ENCODE data around the gene AREG. TPM values are rescaled to one million over a fixed set of nuclear protein-coding genes. Genes with fewer than 3 reads are reported as not detected.
A peak's percentile ranks its signal among the peaks of the same experiment; 100 is the strongest.

Gene AREG
- total RNA-seq, 4 donors from 2014 or later, result 0.26 to 0.28 TPM; not detected in 2

GRCh38 chr4:74423104-74423503, 21.8 kb upstream of the AREG start:
- H3K9me3 ChIP-seq, result no peaks in the 10 kb centered on the region
- H3K27me3 ChIP-seq, result no peaks in the 10 kb centered on the region
- no peak for TF ChIP-seq POLR2A (IDR thresholded peaks at IDR 0.05)
- TF ChIP-seq, protein P1, sequence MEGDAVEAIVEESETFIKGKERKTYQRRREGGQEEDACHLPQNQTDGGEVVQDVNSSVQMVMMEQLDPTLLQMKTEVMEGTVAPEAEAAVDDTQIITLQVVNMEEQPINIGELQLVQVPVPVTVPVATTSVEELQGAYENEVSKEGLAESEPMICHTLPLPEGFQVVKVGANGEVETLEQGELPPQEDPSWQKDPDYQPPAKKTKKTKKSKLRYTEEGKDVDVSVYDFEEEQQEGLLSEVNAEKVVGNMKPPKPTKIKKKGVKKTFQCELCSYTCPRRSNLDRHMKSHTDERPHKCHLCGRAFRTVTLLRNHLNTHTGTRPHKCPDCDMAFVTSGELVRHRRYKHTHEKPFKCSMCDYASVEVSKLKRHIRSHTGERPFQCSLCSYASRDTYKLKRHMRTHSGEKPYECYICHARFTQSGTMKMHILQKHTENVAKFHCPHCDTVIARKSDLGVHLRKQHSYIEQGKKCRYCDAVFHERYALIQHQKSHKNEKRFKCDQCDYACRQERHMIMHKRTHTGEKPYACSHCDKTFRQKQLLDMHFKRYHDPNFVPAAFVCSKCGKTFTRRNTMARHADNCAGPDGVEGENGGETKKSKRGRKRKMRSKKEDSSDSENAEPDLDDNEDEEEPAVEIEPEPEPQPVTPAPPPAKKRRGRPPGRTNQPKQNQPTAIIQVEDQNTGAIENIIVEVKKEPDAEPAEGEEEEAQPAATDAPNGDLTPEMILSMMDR (IDR thresholded peaks at IDR 0.05), result no peak
- intact Hi-C loops (cut with DNase I; ENCODE audit: low total_unique reads), result no loop called here
- H3K4me3 ChIP-seq, result no peak overlapping the region
- DNase-seq, result no peak
- peak overlapping the region in 1 of 2 donors; percentile 68 for H3K27ac ChIP-seq
- no peaks in the 10 kb centered on the region for H3K4me1 ChIP-seq
- no peaks in the 10 kb centered on the region for H3K36me3 ChIP-seq

DNA sequence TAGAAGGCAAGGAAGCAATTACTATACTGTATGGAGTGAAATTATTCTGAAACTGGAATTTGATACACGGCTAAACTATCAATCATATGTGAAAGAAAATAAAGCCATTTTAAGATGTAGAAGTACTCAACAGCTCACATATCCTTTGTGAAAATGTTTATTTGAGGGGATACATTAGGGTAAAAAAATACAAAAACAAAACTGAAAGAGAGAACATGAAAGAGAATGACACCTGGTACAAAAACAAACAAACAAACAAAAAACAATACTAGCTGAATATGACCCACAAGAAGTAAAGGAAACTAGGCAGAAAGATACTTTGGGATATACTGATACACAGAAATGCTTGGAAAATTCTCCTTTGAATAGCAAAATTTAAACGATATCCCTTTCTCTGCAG, 20.8 kb upstream of the AREG start:
- Histone ChIP-seq H3K27ac (no peak overlapping the region), H3K9me3 (no peaks in the 10 kb centered on the region), H3K4me3 (no peak overlapping the region), H3K27me3 (no peaks in the 10 kb centered on the region), H3K4me1 (no peaks in the 10 kb centered on the region), H3K36me3 (no peaks in the 10 kb centered on the region)
- no peak for TF ChIP-seq POLR2A (IDR thresholded peaks at IDR 0.05)
- TF ChIP-seq, protein P1 (IDR thresholded peaks at IDR 0.05), result no peak
- no peak for DNase-seq
- intact Hi-C loops (cut with DNase I; ENCODE audit: low total_unique reads), result no loop called here

DNA sequence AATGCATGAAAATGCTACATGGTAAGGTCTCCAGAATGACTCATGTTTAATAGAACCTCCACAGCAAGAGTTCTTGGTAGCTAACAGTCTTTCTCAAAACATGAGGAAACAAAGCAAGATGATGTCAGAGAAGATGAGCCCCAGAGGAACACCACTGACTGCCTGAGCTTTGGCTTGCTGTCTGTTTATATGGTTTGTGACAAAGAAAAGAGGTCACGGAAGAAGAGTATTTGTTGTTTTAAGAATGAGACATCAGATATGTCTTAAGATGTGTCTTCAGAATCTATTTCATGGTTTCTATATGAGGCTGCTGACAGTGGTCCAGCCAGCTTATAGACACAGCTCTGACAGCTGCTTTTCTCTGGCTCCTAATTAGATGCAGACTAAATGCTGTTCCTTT, 18.8 kb upstream of the AREG start:
- no peak for DNase-seq
- Histone ChIP-seq H3K9me3 (no peaks in the 10 kb centered on the region), H3K4me1 (no peaks in the 10 kb centered on the region), H3K4me3 (no peak overlapping the region), H3K36me3 (no peaks in the 10 kb centered on the region), H3K27me3 (no peaks in the 10 kb centered on the region), H3K27ac (no peak overlapping the region)
- intact Hi-C loops (cut with DNase I; ENCODE audit: low total_unique reads), result no loop called here
- TF ChIP-seq, protein P1 (IDR thresholded peaks at IDR 0.05), result no peak
- no peak for TF ChIP-seq POLR2A (IDR thresholded peaks at IDR 0.05)

- H3K27ac ChIP-seq, result no peak overlapping the region
- no peaks in the 10 kb centered on the region for H3K9me3 ChIP-seq
- H3K4me1 ChIP-seq, result no peaks in the 10 kb centered on the region
- no peak overlapping the region for H3K4me3 ChIP-seq
- TF ChIP-seq, protein P1 (IDR thresholded peaks at IDR 0.05), result no peak
- TF ChIP-seq POLR2A (IDR thresholded peaks at IDR 0.05), result no peak
- no peaks in the 10 kb centered on the region for H3K27me3 ChIP-seq
- intact Hi-C loops (cut with DNase I; ENCODE audit: low total_unique reads), result no loop called here
- no peaks in the 10 kb centered on the region for H3K36me3 ChIP-seq
- no peak for DNase-seq
Observed at GRCh38 chr4:74428276-74428675, 16.7 kb upstream of the AREG start.

- intact Hi-C loops (cut with DNase I; ENCODE audit: low total_unique reads), result no loop called here
- Histone ChIP-seq H3K4me3 (no peak overlapping the region), H3K27ac (no peak overlapping the region), H3K4me1 (no peaks in the 10 kb centered on the region), H3K36me3 (no peaks in the 10 kb centered on the region), H3K9me3 (no peaks in the 10 kb centered on the region), H3K27me3 (no peaks in the 10 kb centered on the region)
- no peak for DNase-seq
- TF ChIP-seq POLR2A (IDR thresholded peaks at IDR 0.05), result no peak
- TF ChIP-seq, protein P1 (IDR thresholded peaks at IDR 0.05), result no peak
Observed at GRCh38 chr4:74431113-74431826, 13.7 kb upstream of the AREG start.
